ENCODE measurements around the gene WNT4. TPM values are rescaled to one million over a fixed set of nuclear protein-coding genes. Genes with fewer than 3 reads are reported as not detected.

WNT4 gene
- total and polyA plus RNA-seq, 2 of the 8 experiments (the other 6 are each of a cell fraction or from before 2014, with no cell fraction given) = 1.3 to 6.6 TPM

- H2BK20ac ChIP-seq (ENCODE audit: low read length) = no peak overlapping the region
- no peak overlapping the region for H4K5ac ChIP-seq (ENCODE audit: insufficient read length, low read depth, low read length)
- no peak overlapping the region for H3K9ac ChIP-seq (replicated peaks in 1 of 4; ENCODE audit: extremely low read depth in 1 of 4, low read depth in 3 of 4, low read length in 3 of 4)
- H3K79me2 ChIP-seq (ENCODE audit: control insufficient read depth in 1 of 2, insufficient read depth in 2 of 2, low read length in 2 of 2) = no peaks in the 10 kb centered on the region
- DNase-seq (ENCODE audit: low read depth in 1 of 2, low spot score in 2 of 2) (no peak), FAIRE-seq (no peak)
- no peak overlapping the region for H2BK12ac ChIP-seq (ENCODE audit: low read depth, low read length)
- no peak overlapping the region for H3K27ac ChIP-seq (ENCODE audit: low read depth, low read length)
- H3K4me1 ChIP-seq (replicated peaks in 1 of 4; ENCODE audit: control insufficient read depth in 3 of 4, insufficient read depth in 4 of 4, low read length in 3 of 4) = no peaks in the 10 kb centered on the region
- H4K8ac ChIP-seq (ENCODE audit: extremely low read depth, insufficient read depth, low read length) = no peak overlapping the region
- no peak overlapping the region for H3K4me2 ChIP-seq (ENCODE audit: insufficient read depth in 1 of 2, low read depth in 2 of 2, low read length in 2 of 2)
- H3K14ac ChIP-seq (ENCODE audit: insufficient read length) = no peak overlapping the region
- H3K23me2 ChIP-seq (ENCODE audit: low read depth, low read length) = no peaks in the 10 kb centered on the region
- no peaks in the 10 kb centered on the region; a peak in 1 of 7 replicates for H3K27me3 ChIP-seq (replicated peaks in 1 of 4; ENCODE audit: control insufficient read depth in 3 of 4, extremely low read depth in 1 of 4, insufficient read depth in 3 of 4, low read length in 3 of 4)
- ChIA-PET POLR2A (ENCODE audit: partially characterized antibody) (no interaction called here), CTCF (ENCODE audit: partially characterized antibody) (no interaction called here)
- H4K20me1 ChIP-seq (replicated peaks in 1 of 2; ENCODE audit: control insufficient read depth in 1 of 2, insufficient read depth in 2 of 2, low read length in 2 of 2) = no peaks in the 10 kb centered on the region
- no peaks in the 10 kb centered on the region for H3K36me3 ChIP-seq (ENCODE audit: control insufficient read depth in 2 of 4, insufficient read depth in 4 of 4, low read length in 3 of 4)
- H4K91ac ChIP-seq (replicated peaks; ENCODE audit: insufficient read length, low read length) = no peak overlapping the region
- no peak overlapping the region for H3K4ac ChIP-seq (replicated peaks; ENCODE audit: insufficient read length, low read depth, low read length)
- TF ChIP-seq RAD21 (IDR thresholded peaks at IDR 0.05 in 1 of 2, conservative IDR thresholded peaks at IDR 0.05 in 1 of 2; ENCODE audit: low read depth in 2 of 2, low read length in 2 of 2) = no peak
- TF ChIP-seq FOSL1 (IDR thresholded peaks at IDR 0.05; ENCODE audit: insufficient read depth, low read depth, low read length) = no peak
- no peak for TF ChIP-seq EGR1 (IDR thresholded peaks at IDR 0.05; ENCODE audit: borderline replicate concordance, low read depth, low read length)
- no peak for TF ChIP-seq CEBPB (IDR thresholded peaks at IDR 0.05; ENCODE audit: low read depth, low read length)
- no peak for TF ChIP-seq CHD2 (IDR thresholded peaks at IDR 0.05; ENCODE audit: low read length)
- TF ChIP-seq, protein P1, sequence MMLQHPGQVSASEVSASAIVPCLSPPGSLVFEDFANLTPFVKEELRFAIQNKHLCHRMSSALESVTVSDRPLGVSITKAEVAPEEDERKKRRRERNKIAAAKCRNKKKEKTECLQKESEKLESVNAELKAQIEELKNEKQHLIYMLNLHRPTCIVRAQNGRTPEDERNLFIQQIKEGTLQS (IDR thresholded peaks at IDR 0.05; ENCODE audit: insufficient read depth, low read depth, low read length) = no peak
- no peak for TF ChIP-seq SAP30 (IDR thresholded peaks at IDR 0.05; ENCODE audit: insufficient read depth, insufficient replicate concordance, low read length)
- TF ChIP-seq TCF12 (IDR thresholded peaks at IDR 0.05; ENCODE audit: low read depth, low read length) = no peak
- no peak for TF ChIP-seq TAF7 (optimal IDR thresholded peaks at IDR 0.05; ENCODE audit: borderline replicate concordance, low read depth, low read length)
- TF ChIP-seq EZH2 (IDR thresholded peaks at IDR 0.05; ENCODE audit: low read depth, low read length, severe bottlenecking) = no peak
- no peak for TF ChIP-seq ATF2 (IDR thresholded peaks at IDR 0.05; ENCODE audit: low read length)
- H3K79me1 ChIP-seq (ENCODE audit: low read depth, low read length) = no peaks in the 10 kb centered on the region
- no peak overlapping the region for H3K4me3 ChIP-seq (ENCODE audit: extremely low read depth in 1 of 4, insufficient read depth in 2 of 4, low read depth in 3 of 4, low read length in 4 of 4)
- no peak overlapping the region for H2BK5ac ChIP-seq (ENCODE audit: low read depth, low read length)
- WGBS, 2 experiments (ENCODE audit: extremely low coverage in 1 of 2, insufficient coverage in 1 of 2, insufficient read length in 1 of 2, insufficient replicate concordance in 2 of 2, low coverage in 1 of 2, low lambda C conversion rate in 2 of 2, missing lambda C conversion rate in 1 of 2) = 89% methylated on average over 14 of the region's 14 CpGs; no CpG with 5 or more reads in 1 of the 2 experiments
- H3K9me3 ChIP-seq (ENCODE audit: insufficient read depth in 2 of 2, low read depth in 1 of 2, low read length in 1 of 2) = no peaks in the 10 kb centered on the region
- H2AFZ ChIP-seq (ENCODE audit: low read length) = no peak overlapping the region
- H2BK15ac ChIP-seq (ENCODE audit: low read length) = no peak overlapping the region
- H2AK5ac ChIP-seq (ENCODE audit: low read depth, low read length) = no peak overlapping the region
- H3K56ac ChIP-seq (replicated peaks; ENCODE audit: insufficient read length, low read depth, low read length) = no peak overlapping the region
- no peak overlapping the region for H2BK120ac ChIP-seq (replicated peaks; ENCODE audit: low read depth, low read length)
- H3K18ac ChIP-seq (ENCODE audit: extremely low read depth, low read length) = no peak overlapping the region; the same call in 1 of the 2 replicates
- no peak overlapping the region for H3K23ac ChIP-seq (ENCODE audit: insufficient read length)
Observed at GRCh38 chr1:22163137-22163536, 20.2 kb upstream of the WNT4 start.
